Erythroblast (primary cell): ENCODE results near the gene PRKAR2A.

Experiments
- GATA1 ChIP-seq: IDR thresholded peaks from 2 replicates; pipeline ENCODE4 v1.6.1; 2011; ENCODE audit warnings: low read depth, mild to moderate bottlenecking, control low read depth, low read length, moderate library complexity
- POLR2A ChIP-seq: IDR thresholded peaks from 2 replicates; pipeline ENCODE4 v1.6.1; 2011; ENCODE audit warnings: mild to moderate bottlenecking, low read length

DNA sequence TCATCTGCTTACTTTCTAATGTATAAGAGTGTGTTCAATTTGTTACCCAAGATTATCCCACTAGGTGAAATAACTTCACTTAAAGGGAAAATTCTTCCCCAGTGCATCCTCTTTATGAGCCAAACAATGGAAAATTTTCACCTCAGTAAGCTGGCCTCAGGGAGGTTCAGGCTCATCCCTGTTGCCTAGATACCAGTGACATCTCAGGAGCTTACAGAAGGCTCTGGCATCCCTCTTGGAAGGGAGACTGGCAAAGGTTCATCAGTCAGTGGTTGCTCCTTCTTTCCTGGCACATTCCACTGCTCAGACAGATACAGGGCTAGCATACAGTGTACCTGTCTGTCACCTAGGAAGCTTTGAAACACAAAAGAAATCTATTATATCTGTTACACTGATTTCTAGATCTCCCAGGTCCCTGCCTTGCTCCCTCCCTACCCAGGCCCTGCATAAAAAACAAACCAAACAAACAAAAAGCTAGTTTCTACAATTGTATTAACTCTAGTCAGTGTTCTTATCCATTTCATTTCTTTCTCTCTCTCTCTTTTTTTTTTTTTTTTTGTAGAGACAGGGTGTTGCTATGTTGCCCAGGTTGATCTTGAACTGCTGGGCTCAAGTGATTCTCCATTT, 132.4 kb downstream of the PRKAR2A start:
- no peak for TF ChIP-seq POLR2A
- TF ChIP-seq GATA1, result no peak
